ENCODE results near the gene DDIT4.

The DDIT4 gene

DNA sequence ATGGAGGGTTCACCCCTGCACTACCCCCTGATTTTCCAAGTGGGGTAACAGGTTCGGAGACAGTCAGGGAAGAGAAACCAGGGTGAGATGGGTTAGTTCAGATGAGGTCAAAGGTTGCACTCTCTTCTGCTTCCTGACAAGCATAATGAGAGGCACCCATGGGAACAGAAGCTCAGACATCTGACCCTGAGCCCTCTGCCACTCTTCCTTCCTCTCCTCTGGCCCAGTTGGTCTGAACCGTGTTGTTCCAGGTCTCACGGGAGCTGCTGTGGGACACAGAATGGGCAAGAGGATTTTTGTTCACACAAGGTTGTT is 42.6 kb downstream of the DDIT4 start:
- Histone ChIP-seq H3K14ac (ENCODE audit: low read length) (no peak overlapping the region), H3K36me3 (replicated peaks in 1 of 2; ENCODE audit: control insufficient read depth in 2 of 2, insufficient read depth in 2 of 2, low read length in 2 of 2) (no peaks in the 10 kb centered on the region), H3K9ac (ENCODE audit: low read depth, low read length, poor library complexity) (no peak overlapping the region), H3K27me3 (ENCODE audit: control insufficient read depth in 3 of 3, insufficient read depth in 3 of 3, low read depth in 1 of 3, low read length in 3 of 3) (peaks cover 0 to 5% (median 0%) of the 10 kb centered on the region in 3 experiments), H2AK5ac (ENCODE audit: low read depth, low read length) (no peak overlapping the region), H2BK120ac (ENCODE audit: low read depth, low read length) (no peak overlapping the region), H3K9me3 (replicated peaks in 1 of 2; ENCODE audit: control insufficient read depth in 2 of 2, insufficient read depth in 1 of 2, low read depth in 1 of 2, low read length in 2 of 2) (no peaks in the 10 kb centered on the region), H2AFZ (ENCODE audit: low read length) (no peak overlapping the region), H3K4me2 (ENCODE audit: insufficient read depth, low read length, poor library complexity, severe bottlenecking) (no peak overlapping the region), H3K23ac (ENCODE audit: low read depth, low read length, poor library complexity) (no peak overlapping the region), H2BK15ac (ENCODE audit: low read length) (no peak overlapping the region), H3K4me3 (ENCODE audit: low read length in 2 of 2) (no peak overlapping the region), H3K18ac (ENCODE audit: low read length) (no peak overlapping the region), H2BK12ac (ENCODE audit: low read length) (no peak overlapping the region), H3K4ac (ENCODE audit: low read length) (no peak overlapping the region), H3K79me1 (ENCODE audit: low read depth, low read length) (no peaks in the 10 kb centered on the region), H4K91ac (ENCODE audit: low read depth, low read length, poor library complexity) (no peak overlapping the region), H3K4me1 (ENCODE audit: control insufficient read depth in 2 of 2, insufficient read depth in 1 of 2, low read depth in 1 of 2, low read length in 2 of 2) (peaks cover 16 to 22% of the 10 kb centered on the region in 2 donors), H4K8ac (ENCODE audit: low read depth, low read length) (no peak overlapping the region), H3K27ac (replicated peaks; ENCODE audit: low read length) (no peak overlapping the region), H2BK5ac (ENCODE audit: low read length) (no peak overlapping the region)
- DNase-seq (ENCODE audit: low spot score) = no peak
- no CpG with 5 or more reads among the region's 3 CpGs for WGBS, 2 donors (ENCODE audit: extremely low coverage in 2 of 2, insufficient read length in 2 of 2, insufficient replicate concordance in 1 of 2)

GRCh38 chr10:72316748-72317435 is 43.2 kb downstream of the DDIT4 start:
- peak overlapping the region; percentile 69 for H2BK15ac ChIP-seq (ENCODE audit: low read length)
- H3K18ac ChIP-seq (ENCODE audit: low read length) = peak overlapping the region; percentile 78
- H3K23ac ChIP-seq (ENCODE audit: low read depth, low read length, poor library complexity) = no peak overlapping the region
- H3K27me3 ChIP-seq (ENCODE audit: control insufficient read depth in 3 of 3, insufficient read depth in 3 of 3, low read depth in 1 of 3, low read length in 3 of 3) = peaks cover 0 to 5% (median 0%) of the 10 kb centered on the region in 3 experiments
- no peak overlapping the region for H2BK12ac ChIP-seq (ENCODE audit: low read length)
- H3K4me2 ChIP-seq (ENCODE audit: insufficient read depth, low read length, poor library complexity, severe bottlenecking) = no peak overlapping the region
- peak overlapping the region; percentile 91 for H2AK5ac ChIP-seq (ENCODE audit: low read depth, low read length)
- H3K4me1 ChIP-seq (ENCODE audit: control insufficient read depth in 2 of 2, insufficient read depth in 1 of 2, low read depth in 1 of 2, low read length in 2 of 2) = peaks cover 18 to 26% of the 10 kb centered on the region in 2 donors
- H2BK5ac ChIP-seq (ENCODE audit: low read length) = no peak overlapping the region
- peak overlapping the region; percentile 49 for H4K91ac ChIP-seq (ENCODE audit: low read depth, low read length, poor library complexity)
- no peaks in the 10 kb centered on the region for H3K79me1 ChIP-seq (ENCODE audit: low read depth, low read length)
- peak overlapping the region; percentile 51 for H3K9ac ChIP-seq (ENCODE audit: low read depth, low read length, poor library complexity)
- DNase-seq (ENCODE audit: low spot score) = no peak
- peak overlapping the region; percentile 73 for H3K14ac ChIP-seq (ENCODE audit: low read length)
- H4K8ac ChIP-seq (ENCODE audit: low read depth, low read length) = peak overlapping the region; percentile 84
- H3K36me3 ChIP-seq (replicated peaks in 1 of 2; ENCODE audit: control insufficient read depth in 2 of 2, insufficient read depth in 2 of 2, low read length in 2 of 2) = no peaks in the 10 kb centered on the region
- H2BK120ac ChIP-seq (ENCODE audit: low read depth, low read length) = no peak overlapping the region
- H3K4me3 ChIP-seq (ENCODE audit: low read length in 2 of 2) = no peak overlapping the region
- H3K27ac ChIP-seq (replicated peaks; ENCODE audit: low read length) = no peak overlapping the region
- WGBS, 2 donors (ENCODE audit: extremely low coverage in 2 of 2, insufficient read length in 2 of 2, insufficient replicate concordance in 1 of 2) = no CpG with 5 or more reads among the region's 12 CpGs
- no peak overlapping the region for H2AFZ ChIP-seq (ENCODE audit: low read length)
- peak overlapping the region; percentile 76 for H3K4ac ChIP-seq (ENCODE audit: low read length)
- H3K9me3 ChIP-seq (replicated peaks in 1 of 2; ENCODE audit: control insufficient read depth in 2 of 2, insufficient read depth in 1 of 2, low read depth in 1 of 2, low read length in 2 of 2) = peaks cover 0 to under 1% of the 10 kb centered on the region in 2 donors

DNA sequence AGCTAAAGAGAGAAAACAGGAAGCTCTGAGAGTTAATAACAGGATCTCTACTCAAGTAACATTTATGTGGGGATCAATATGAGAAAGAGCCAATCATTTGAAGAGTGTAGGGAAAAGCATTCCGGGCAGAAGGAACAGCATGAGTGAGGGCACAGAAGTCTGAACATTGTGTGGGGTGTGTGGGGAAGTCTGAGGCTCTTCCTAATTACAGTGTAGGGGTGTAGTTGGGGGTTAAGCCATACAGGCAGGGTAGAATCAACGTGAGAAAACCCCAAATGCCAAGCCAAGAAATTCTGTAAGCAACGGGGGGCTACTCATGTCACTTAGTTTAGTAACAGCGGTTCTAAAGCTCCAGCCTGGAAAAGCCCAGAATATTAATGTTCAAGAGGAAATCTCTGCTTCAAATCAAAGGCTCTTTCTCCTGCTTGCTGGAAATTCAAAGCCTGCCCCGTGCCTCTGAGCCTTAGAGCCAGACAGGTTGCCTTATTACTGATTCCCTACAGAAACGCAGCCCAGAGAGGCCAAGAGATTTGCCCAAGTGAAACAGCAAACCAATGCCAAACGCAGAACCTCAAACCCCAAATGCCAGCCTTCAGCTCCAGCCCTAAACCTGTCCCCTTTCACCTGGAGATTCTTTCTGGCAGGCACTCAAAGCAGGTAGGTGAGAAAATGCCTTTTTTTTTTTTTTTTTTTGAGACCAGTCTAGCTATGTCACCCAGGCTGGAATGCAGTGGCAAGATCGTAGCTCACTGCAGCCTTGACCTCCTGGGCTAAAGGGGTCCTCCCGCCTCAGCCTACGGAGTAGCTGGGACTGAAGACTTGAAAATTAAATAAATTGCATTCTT is 44.9 kb downstream of the DDIT4 start:
- peaks cover 0 to 5% (median 0%) of the 10 kb centered on the region in 3 experiments for H3K27me3 ChIP-seq (ENCODE audit: control insufficient read depth in 3 of 3, insufficient read depth in 3 of 3, low read depth in 1 of 3, low read length in 3 of 3)
- H3K18ac ChIP-seq (ENCODE audit: low read length) = no peak overlapping the region
- H4K91ac ChIP-seq (ENCODE audit: low read depth, low read length, poor library complexity) = no peak overlapping the region
- peaks cover 0 to 2% of the 10 kb centered on the region in 2 donors for H3K9me3 ChIP-seq (replicated peaks in 1 of 2; ENCODE audit: control insufficient read depth in 2 of 2, insufficient read depth in 1 of 2, low read depth in 1 of 2, low read length in 2 of 2)
- H3K4me3 ChIP-seq (ENCODE audit: low read length in 2 of 2) = no peak overlapping the region
- H4K8ac ChIP-seq (ENCODE audit: low read depth, low read length) = no peak overlapping the region
- H2BK12ac ChIP-seq (ENCODE audit: low read length) = no peak overlapping the region
- no peak overlapping the region for H2AK5ac ChIP-seq (ENCODE audit: low read depth, low read length)
- no peak overlapping the region for H3K4me2 ChIP-seq (ENCODE audit: insufficient read depth, low read length, poor library complexity, severe bottlenecking)
- no peaks in the 10 kb centered on the region for H3K79me1 ChIP-seq (ENCODE audit: low read depth, low read length)
- H2BK120ac ChIP-seq (ENCODE audit: low read depth, low read length) = no peak overlapping the region
- H2AFZ ChIP-seq (ENCODE audit: low read length) = peak overlapping the region; percentile 90
- H3K4me1 ChIP-seq (ENCODE audit: control insufficient read depth in 2 of 2, insufficient read depth in 1 of 2, low read depth in 1 of 2, low read length in 2 of 2) = peaks cover 23 to 26% of the 10 kb centered on the region in 2 donors
- no peak overlapping the region for H3K14ac ChIP-seq (ENCODE audit: low read length)
- no peak overlapping the region for H3K4ac ChIP-seq (ENCODE audit: low read length)
- H2BK15ac ChIP-seq (ENCODE audit: low read length) = no peak overlapping the region
- no peak overlapping the region for H3K27ac ChIP-seq (replicated peaks; ENCODE audit: low read length)
- H3K36me3 ChIP-seq (replicated peaks in 1 of 2; ENCODE audit: control insufficient read depth in 2 of 2, insufficient read depth in 2 of 2, low read length in 2 of 2) = no peaks in the 10 kb centered on the region
- no peak for DNase-seq (ENCODE audit: low spot score)
- no peak overlapping the region for H2BK5ac ChIP-seq (ENCODE audit: low read length)
- H3K9ac ChIP-seq (ENCODE audit: low read depth, low read length, poor library complexity) = no peak overlapping the region
- H3K23ac ChIP-seq (ENCODE audit: low read depth, low read length, poor library complexity) = no peak overlapping the region
- WGBS, 2 donors (ENCODE audit: extremely low coverage in 2 of 2, insufficient read length in 2 of 2, insufficient replicate concordance in 1 of 2) = no CpG with 5 or more reads among the region's 10 CpGs

All from neuronal stem cell (in vitro differentiated cells).